Transverse colon (tissue), 3 donors: ENCODE data around the gene ZNF414.

Source experiments
- EP300 ChIP-seq: sonication (generic); formaldehyde crosslinking; IDR thresholded peaks from one replicate; pipeline ENCODE4 v1.6.1; 2017; ENCODE audit warnings: antibody characterized with exemption, low read depth
- TF ChIP-seq, protein P1 (sequence below), 5 experiments: fragments of 200-600 bp in 3 of 5; fragments of 450-650 bp in 2 of 5; sonication (generic) in 3 of 5; IDR thresholded peaks; 1 replicate in 2 of 5; 2 replicates in 3 of 5; pipeline ENCODE4 v1.5.1; 2016 to 2017; ENCODE audit warnings: antibody characterized with exemption in 5 of 5, inconsistent platforms in 3 of 5, mild to moderate bottlenecking in 2 of 5, moderate library complexity in 1 of 5

DNA sequence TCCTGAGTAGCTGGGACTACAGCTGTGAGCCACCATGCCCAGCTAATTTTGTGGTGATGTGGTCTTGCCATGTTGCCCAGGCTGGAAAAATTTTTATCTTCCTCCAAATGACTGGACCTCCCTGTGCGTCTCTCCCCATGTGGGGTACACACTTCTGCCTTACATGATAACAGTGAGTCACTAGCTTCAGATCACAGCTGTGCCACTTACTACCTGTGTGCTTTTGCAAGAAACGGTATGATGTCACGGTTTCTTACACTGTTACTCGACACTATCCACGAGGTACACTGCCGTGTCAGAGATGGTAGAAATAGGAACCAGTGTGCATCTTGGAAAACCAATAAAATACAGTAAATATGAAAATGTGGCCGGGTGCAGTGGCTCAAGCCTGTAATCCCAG lies 17.5 kb upstream of the ZNF414 start:
- TF ChIP-seq, protein P1, sequence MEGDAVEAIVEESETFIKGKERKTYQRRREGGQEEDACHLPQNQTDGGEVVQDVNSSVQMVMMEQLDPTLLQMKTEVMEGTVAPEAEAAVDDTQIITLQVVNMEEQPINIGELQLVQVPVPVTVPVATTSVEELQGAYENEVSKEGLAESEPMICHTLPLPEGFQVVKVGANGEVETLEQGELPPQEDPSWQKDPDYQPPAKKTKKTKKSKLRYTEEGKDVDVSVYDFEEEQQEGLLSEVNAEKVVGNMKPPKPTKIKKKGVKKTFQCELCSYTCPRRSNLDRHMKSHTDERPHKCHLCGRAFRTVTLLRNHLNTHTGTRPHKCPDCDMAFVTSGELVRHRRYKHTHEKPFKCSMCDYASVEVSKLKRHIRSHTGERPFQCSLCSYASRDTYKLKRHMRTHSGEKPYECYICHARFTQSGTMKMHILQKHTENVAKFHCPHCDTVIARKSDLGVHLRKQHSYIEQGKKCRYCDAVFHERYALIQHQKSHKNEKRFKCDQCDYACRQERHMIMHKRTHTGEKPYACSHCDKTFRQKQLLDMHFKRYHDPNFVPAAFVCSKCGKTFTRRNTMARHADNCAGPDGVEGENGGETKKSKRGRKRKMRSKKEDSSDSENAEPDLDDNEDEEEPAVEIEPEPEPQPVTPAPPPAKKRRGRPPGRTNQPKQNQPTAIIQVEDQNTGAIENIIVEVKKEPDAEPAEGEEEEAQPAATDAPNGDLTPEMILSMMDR (IDR thresholded peaks at IDR 0.05): no peak
- no peak for TF ChIP-seq EP300
